Gastroesophageal sphincter (tissue), 4 donors: ENCODE results near the gene ZBTB8B. TPM values are rescaled to one million over a fixed set of nuclear protein-coding genes. Genes with fewer than 3 reads are reported as not detected.

Experiments used
- ATAC-seq: fragments of 150-250 bp; one replicate; pipeline ENCODE4 v1.9.1; 2016; ENCODE audit warnings: mild to moderate bottlenecking, moderate library complexity
- H3K27ac ChIP-seq, 4 donors: fragments of 200-600 bp; sonication (generic) in 3 of 4; 1 replicate in 3 of 4; 2 replicates in 1 of 4; pipeline ENCODE4 v1.5.1; 2016 to 2019
- H3K27me3 ChIP-seq: fragments of 200-600 bp; sonication (generic); one replicate; pipeline ENCODE4 v1.5.1; 2019
- H3K36me3 ChIP-seq, 2 donors: fragments of 200-600 bp; sonication (generic); one replicate each; pipeline ENCODE4 v1.5.1; 2019; ENCODE audit warnings: control low read depth in 1 of 2
- H3K4me1 ChIP-seq, 3 donors: fragments of 200-600 bp; sonication (generic); 1 replicate in 2 of 3; 2 replicates in 1 of 3; pipeline ENCODE4 v1.5.1; 2016 to 2019; ENCODE audit warnings: control low read depth in 2 of 3
- H3K4me3 ChIP-seq, 2 donors: fragments of 200-600 bp; sonication (generic); one replicate each; pipeline ENCODE4 v1.5.1; 2019; ENCODE audit warnings: mild to moderate bottlenecking in 1 of 2, moderate library complexity in 1 of 2
- H3K9me3 ChIP-seq, 3 donors: fragments of 200-600 bp; sonication (generic); one replicate each; pipeline ENCODE4 v1.5.1; 2017 to 2019; ENCODE audit warnings: control low read depth in 2 of 3
- CTCF ChIP-seq, 4 experiments: fragments of 200-600 bp in 2 of 4; fragments of 450-650 bp in 2 of 4; sonication (generic) in 1 of 4; IDR thresholded peaks; one replicate each; pipeline ENCODE4 v1.5.1; 2017 to 2019; ENCODE audit warnings: antibody characterized with exemption in 4 of 4, mild to moderate bottlenecking in 2 of 4, moderate library complexity in 2 of 4
- EP300 ChIP-seq: sonication (generic); formaldehyde crosslinking; IDR thresholded peaks from one replicate; pipeline ENCODE4 v1.6.1; 2017; ENCODE audit warnings: antibody characterized with exemption, mild to moderate bottlenecking
- POLR2A ChIP-seq, 2 donors: fragments of 450-650 bp; IDR thresholded peaks; one replicate each; pipeline ENCODE4 v1.6.1; 2017; ENCODE audit warnings: antibody characterized with exemption in 2 of 2, mild to moderate bottlenecking in 2 of 2, moderate library complexity in 1 of 2
- POLR2AphosphoS5 ChIP-seq: sonication (generic); formaldehyde crosslinking; IDR thresholded peaks from one replicate; pipeline ENCODE4 v1.6.1; 2017; ENCODE audit warnings: antibody characterized with exemption
- WGBS, 2 donors: methylation state at CpG; one replicate each; pipeline ENCODE4 v1.1.5; 2018; ENCODE audit warnings: low coverage in 1 of 2; 5-methylcytosine and 5-hydroxymethylcytosine counted together
- total RNA-seq, 4 donors: library from RNA; depleted of rRNA; stranded (reverse); fragments of >200 nt; gene quantifications; one replicate each; pipeline ENCODE4 v1.1.0, GENCODE V29; 2016

ZBTB8B gene
- total RNA-seq, 4 donors from 2014 or later: under 0.01 to 0.16 TPM; not detected in 2

- ATAC-seq: no peak
- no peaks in the 10 kb centered on the region for H3K4me1 ChIP-seq
- 89% methylated on average over 1 of the region's 1 CpG; no CpG with 5 or more reads in 1 of the 2 donors for WGBS, 2 donors
- no peak for TF ChIP-seq POLR2AphosphoS5
- TF ChIP-seq POLR2A (IDR thresholded peaks at IDR 0.05): no peak
- TF ChIP-seq CTCF (IDR thresholded peaks at IDR 0.05): no peak
- TF ChIP-seq EP300: no peak
- H3K36me3 ChIP-seq: no peaks in the 10 kb centered on the region
- H3K9me3 ChIP-seq: no peaks in the 10 kb centered on the region
- no peak overlapping the region for H3K27ac ChIP-seq
- no peak overlapping the region for H3K4me3 ChIP-seq
- H3K27me3 ChIP-seq: peaks cover 8% of the 10 kb centered on the region
Measured at GRCh38 chr1:32509939-32510338, 45.1 kb downstream of the ZBTB8B start.

Other genes starting within 250 kb of the ZBTB8B start
- gene TMEM234, start 242.7 kb upstream of the ZBTB8B start, total RNA-seq: 10 to 100 TPM in 2 of 4 donors, 1 to 10 TPM in 2; 3.5 to 17.9 (median 9.9) TPM
- gene EIF3I, start 242.7 kb upstream of the ZBTB8B start, total RNA-seq: 100 to 1,000 TPM; 123 to 224 (median 171) TPM
- gene FAM167B, start 217.8 kb upstream of the ZBTB8B start, total RNA-seq: 1 to 10 TPM in 3 of 4 donors, under 1 TPM in 1; 0.40 to 4.4 (median 2.2) TPM
- gene LCK, start 213.8 kb upstream of the ZBTB8B start, total RNA-seq: 1 to 10 TPM in 2 of 4 donors, under 1 TPM in 2; 0.47 to 3.5 (median 1.2) TPM
- gene HDAC1, start 173.0 kb upstream of the ZBTB8B start, total RNA-seq: 10 to 100 TPM; 49.5 to 60.5 (median 59.5) TPM
- 1 to 10 TPM; 4.0 to 9.0 (median 7.4) TPM for gene MARCKSL1, start 128.8 kb upstream of the ZBTB8B start, total RNA-seq
- gene FAM229A, start 102.6 kb upstream of the ZBTB8B start, total RNA-seq: 1 to 10 TPM in 3 of 4 donors, under 1 TPM in 1; 0.74 to 7.6 (median 4.9) TPM
- gene TSSK3, start 102.5 kb upstream of the ZBTB8B start, total RNA-seq: 1 to 10 TPM in 1 of 4 donors, not detected in 3; 3.6 TPM
- gene BSDC1, start 70.6 kb upstream of the ZBTB8B start, total RNA-seq: 10 to 100 TPM; 56.5 to 74.2 (median 70.0) TPM
- gene ZBTB8A, start 74.4 kb downstream of the ZBTB8B start, total RNA-seq: 10 to 100 TPM in 1 of 4 donors, 1 to 10 TPM in 3; 8.4 to 10.9 (median 9.0) TPM
- 10 to 100 TPM; 17.7 to 31.0 (median 28.1) TPM for gene ZBTB8OS, start 185.5 kb downstream of the ZBTB8B start, total RNA-seq
- 100 to 1,000 TPM in 2 of 4 donors, 10 to 100 TPM in 2; 87.4 to 111 (median 100) TPM for gene RBBP4, start 186.1 kb downstream of the ZBTB8B start, total RNA-seq
- gene SYNC, start 237.7 kb downstream of the ZBTB8B start, total RNA-seq: 100 to 1,000 TPM; 132 to 265 (median 167) TPM